HG03095 (cell line): ENCODE data around the gene RNASE12.
"Not testable (repeated sequence)": the region's sequence is repeated elsewhere in the genome, so short reads cannot be mapped to it uniquely, and the experiment has no call there.

Experiments
- ATAC-seq: cut with Tn5 transposase; IDR thresholded peaks from one replicate; pipeline ENCODE4 v1.9.1; 2021; ENCODE audit warnings: moderate library complexity; ENCODE audit not compliant: unreplicated experiment

RNASE12 gene

DNA sequence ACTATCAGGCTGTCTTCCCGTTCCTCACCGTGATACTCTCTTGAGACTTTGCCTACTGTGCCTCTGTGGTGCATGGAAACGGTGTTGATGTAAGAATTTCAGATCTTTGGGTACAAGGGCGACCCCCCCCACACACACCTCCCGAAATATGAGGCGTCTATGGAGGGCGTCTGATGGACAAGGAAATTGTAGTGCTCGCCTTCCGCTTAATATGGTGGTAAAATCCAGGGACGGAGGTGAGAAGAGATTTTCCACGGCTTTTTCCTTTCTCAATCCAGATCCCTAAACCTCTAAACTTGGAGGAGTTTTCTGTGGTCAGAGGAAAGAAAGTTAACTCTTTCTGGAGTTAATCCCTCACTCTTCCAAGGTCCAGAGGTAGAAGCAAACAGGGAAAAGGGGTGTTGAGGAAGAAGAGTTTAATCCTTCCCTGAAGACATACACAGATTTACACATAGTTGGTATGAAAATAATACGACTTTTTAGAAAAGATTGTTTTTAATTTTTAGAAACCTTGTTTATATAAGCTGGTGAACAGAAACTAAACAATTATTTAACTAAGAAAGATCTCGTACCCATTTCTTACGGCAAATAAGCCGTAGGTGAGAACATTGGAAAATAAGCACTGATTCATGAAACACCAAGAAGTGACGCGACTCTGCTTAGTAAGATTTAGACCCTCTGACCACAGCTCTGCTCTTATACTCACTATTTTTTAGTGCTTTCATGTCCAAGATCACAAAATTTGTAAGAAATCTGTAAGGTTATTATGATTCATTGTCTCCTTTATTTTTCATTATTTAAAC, 23.1 kb upstream of the RNASE12 start:
- no peak for ATAC-seq

DNA sequence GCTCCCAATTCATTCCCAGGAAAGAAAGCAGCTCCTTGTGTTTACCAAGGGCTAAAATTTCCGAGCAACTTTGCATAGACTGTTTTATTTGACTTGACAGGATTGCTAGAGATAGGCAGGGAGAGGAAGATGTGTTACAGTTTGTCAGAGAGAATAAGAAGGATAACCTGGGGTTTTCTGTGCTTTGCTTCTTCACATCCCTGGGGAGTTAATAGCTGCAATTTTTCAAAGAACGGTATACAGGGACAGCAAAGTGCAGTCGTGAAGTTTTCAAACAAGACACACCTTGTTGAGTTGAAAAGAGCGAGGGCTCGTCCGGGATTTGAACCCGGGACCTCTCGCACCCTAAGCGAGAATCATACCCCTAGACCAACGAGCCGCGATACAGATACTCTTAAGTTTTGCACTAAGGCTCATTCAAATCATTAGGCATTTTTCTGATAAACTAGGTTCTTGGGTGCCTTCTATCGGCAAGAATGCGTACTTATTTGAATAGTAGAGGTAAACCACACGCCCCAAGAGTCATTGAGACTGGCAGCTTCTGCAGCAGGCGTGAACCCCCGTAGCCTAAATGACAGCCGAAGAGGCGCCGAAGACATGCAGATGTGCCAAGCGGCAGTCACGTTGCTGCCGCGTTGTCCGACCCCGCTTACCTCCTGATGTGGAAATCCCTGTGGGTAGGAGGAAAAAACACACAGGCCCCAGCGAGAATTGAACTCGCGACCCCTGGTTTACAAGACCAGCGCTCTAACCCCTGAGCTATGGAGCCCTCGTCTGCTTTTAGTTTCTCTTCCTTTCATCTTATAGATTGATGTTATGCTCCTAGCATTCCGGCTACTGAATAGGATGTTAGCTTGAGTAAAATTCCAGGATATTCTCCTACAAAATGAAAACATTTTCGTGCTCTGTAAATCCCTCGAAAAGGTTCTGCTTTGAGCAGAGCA, 22.2 kb upstream of the RNASE12 start:
- ATAC-seq = peak; percentile 58

DNA sequence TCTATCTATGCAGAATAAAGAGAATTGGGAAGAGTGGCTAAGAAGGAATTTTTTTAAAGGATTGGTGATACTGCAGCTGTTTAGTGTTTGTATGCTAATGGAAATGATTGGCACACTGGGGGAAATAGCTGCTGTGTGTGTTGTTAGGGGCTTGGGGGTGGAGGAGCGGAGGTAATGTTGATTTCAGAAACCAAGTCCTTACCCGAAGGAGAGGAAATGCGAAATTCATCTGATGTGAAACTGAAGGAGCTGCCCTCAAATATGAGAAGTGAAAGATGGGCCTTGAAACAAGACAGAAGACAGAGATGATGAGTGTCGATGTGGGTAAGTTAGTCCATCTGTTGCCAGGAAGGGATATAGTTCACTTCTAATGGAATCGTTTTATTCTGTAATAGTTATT, 21.2 kb upstream of the RNASE12 start:
- ATAC-seq = no peak

DNA sequence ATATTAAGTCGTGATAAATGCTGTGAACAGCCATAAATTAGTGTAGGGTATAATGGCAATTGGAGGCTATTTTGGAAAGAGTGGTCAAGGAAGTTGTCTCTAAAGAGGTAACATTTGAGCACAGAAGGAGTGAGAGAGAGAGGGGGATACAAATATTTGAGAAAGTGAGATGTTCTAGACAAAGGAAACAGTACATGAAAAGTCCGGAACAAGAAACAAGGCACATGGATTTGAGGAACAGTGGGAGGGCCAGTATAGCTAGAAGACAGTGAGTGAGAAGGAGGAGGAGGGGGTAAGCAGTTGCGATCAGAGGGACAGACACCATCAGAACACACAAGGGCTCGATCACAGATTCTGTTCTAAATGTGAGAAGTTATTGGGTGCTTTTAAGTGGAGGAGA, 20.1 kb upstream of the RNASE12 start:
- no peak for ATAC-seq

DNA sequence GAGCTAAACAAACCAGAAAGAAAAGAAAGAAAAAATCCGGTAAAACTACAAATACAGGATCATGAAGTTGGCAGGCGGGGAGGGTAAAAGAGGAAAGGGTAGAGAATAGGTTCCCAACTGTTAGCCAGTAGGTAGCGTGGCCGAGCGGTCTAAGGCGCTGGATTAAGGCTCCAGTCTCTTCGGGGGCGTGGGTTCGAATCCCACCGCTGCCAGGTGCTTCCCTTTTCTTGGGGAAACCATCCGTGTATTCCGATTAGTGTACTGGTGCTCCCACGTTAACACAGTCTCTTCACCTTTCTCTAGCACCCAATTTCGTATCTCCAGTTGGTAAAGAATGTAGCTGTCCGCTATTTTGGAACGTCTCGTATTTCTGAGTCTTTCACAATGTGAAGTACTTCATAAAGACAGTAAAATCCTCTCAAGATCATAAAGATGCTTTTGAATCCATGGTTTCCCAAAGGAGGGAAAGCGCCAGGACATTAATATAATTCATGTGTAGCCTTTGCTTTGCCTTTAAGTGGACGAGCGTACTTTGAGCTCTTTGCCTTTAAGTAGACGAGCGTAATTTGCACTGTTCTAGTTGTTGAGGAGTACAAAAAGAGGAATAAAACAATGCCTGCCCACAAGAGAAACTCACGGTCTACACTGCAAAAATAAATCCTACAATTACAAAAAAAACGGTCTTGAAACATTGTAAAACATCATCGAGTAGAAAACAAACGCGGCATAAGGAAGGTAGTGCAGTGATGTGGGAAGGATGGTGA, 19.0 kb upstream of the RNASE12 start:
- ATAC-seq = no peak

DNA sequence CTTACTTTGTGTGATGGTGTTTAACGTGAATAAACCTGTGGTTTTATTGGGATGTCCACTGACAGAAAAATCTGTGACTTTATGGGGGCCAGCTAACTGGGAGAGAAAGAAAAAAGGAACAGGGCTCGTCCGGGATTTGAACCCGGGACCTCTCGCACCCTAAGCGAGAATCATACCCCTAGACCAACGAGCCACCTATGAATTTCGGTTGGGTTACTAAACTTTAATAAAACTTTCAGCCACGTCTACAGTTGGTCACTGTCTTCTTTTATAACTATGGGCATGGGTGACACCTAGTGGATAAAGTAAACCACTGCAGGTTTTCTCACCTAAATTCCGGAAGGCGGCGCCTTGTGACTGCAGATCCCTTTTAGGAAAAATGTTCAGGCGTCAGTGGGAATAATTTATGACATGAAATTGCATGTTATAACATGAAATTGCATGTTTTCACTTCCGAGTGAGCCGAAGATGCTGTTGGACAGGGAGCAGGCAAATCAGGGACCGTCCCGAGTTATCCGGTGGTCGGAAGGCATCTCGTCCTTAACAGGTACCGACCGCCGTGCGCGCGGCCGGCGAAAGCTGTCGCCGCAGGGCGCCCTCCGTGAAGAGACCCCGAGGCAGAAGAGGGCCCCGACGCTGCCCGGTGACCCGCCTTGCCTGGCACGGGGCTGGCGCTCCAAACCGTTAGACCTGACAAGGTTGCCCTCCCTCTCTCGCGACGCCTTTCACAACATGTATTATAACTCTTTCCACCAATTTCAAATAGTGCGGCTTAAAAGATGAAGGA, 18.2 kb upstream of the RNASE12 start:
- ATAC-seq = no peak

DNA sequence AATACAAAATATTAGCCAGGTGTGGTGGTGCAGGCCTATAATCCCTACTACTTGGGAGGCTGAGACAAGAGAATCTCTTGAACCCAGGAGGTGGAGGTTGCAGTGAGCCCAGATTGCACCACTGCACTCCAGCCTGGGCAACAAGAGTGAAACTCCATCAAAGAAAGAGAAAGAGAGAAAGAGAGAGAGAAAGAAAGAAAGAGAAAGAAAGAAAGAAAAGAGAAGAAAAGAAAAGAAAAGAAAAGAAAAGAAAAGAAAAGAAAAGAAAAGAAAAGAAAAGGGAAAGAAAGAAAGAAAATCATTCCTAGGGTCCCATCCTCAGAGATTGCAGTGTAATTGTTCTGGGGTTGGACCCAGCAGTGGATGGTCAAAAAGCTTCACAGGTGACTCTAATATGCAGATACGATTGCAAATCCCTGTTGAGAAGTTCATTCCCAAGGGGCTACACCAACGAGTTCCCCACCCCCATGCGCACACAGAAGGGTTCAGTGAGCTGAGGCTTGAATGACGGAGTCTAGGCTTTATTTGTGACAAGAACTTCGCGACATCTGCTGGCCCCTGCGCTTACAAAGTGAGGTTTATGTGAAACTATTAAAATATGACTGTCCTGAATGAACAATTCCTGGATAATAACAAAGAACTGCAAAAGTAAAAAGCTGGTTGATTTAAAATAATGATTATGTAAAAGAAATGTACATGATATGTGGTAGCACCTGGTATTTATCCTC, 17.4 kb upstream of the RNASE12 start:
- no peak for ATAC-seq

DNA sequence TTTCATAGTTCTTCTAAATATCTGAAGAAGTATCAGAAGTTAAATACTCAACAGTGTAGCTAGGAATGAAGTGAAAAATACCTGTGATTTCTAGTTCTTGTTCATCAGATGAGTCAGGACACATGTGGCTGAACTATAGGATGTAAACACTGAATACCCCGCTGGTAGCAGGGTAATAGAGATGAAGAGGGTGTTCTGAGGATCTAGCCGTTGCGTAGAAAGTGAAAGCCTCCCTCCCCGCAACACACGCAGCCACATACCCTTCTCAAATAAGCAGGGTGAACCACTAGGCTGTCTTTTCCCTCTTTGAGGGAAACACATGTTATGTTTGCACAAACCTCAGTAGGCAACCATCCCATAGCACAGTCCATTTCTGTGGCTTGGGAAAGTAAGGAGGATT, 16.4 kb upstream of the RNASE12 start:
- ATAC-seq = no peak

DNA sequence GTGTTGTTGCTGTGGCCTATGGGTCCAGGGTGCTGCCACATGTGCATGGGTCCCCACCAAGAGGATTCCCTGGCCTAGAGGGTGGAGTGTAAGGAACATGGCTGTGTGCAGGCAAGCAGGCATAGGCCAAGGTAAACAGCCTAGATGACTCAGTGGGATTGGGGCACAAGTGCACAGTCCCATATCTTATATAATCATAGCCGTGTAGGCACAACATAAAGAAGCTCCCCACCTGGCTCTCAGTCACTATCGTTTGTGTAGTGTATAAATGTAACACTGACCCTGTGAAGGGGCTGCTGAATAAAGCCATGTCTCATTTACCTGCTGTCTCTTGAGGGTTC, 15.7 kb upstream of the RNASE12 start:
- ATAC-seq = no peak

DNA sequence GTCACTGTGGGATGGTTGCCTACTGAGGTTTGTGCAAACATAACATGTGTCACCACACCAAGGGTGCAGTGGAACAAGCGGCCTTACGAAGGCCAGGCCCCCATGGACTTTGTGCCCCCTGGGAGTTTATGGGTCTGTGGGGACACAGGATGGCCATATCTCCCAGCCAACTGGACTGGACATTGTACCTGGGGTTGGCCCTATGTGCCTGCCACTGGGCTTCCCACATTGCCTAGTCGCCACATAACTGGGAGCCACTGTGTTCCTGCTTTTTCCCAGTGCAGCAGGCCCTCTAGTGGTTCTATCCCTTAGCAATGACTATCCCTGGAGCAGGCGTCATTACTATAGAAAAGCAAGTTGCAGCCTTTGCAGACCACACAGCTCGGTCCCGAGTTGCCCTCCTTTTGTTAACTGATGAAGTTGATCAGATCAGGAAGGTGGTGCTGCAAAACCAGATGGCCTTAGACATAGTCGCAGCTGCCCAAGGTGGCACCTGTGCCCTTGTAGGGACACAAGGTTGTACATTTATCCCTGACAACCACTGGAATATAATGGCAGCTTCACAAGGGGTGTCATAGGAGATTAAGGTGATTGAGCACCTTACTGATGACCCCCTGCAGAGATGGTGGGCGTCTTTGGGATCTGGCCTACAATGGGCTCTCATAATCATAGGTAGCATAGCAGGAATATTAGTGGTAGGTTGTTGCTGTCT, 15.2 kb upstream of the RNASE12 start:
- no peak for ATAC-seq

DNA sequence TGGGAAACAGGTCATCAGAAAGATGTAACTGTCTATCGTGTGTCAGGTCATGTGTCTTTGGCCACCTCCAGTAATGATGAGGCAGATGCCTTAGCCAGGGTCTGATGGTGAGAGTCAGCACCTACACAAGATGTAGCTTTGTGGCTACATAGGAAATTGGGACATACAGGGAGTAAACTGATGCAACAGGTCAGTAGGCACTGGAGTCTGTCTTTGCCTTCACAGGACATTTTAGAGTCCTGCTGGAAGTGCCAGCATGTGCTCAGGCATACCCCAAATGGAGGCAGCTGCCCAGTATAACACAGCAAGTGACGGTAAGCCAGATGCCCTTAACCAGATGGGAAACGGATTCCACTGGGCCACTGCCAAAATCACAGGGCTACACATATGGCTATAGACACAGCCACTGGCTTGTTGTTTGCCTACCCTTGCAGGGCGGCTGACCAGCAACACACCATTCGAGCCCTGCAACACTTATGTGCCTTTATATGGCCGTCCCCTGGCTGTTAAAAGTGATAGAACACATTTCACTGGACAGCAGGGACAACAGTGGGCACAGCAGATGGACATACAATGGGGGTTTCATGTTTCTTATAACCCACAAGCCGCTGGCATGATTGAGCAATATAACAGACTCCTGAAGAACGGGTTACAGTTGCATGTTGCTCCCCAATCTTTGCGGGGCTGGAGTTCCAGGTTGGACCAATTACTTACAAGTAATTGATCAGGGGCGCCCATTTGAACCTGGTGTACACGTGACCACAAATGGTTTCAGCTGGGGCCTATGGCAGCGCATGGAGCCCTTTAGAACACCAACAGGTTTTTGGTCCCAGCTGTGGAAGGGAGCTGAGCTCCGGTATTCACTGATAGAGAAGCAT, 12.9 kb upstream of the RNASE12 start:
- ATAC-seq = no peak

DNA sequence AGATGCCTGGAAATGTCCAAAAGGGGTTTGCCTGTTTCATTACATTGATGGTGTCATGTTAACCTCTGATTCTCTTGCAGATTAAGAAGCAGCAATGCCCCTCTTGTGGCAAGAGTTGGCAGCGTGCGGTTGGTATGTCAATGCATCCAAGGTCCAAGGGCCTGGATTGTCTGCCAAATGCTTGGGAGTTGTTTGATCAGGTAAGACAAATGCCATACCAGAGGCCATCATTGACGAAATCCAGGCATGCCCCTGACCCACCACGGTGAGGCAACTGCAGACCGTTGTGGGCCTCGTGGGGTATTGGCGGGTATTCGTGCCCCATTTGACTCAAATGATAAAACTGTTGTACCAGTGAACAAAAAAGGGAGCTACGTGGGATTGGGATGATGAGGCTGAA, 11.4 kb upstream of the RNASE12 start:
- ATAC-seq = no peak

DNA sequence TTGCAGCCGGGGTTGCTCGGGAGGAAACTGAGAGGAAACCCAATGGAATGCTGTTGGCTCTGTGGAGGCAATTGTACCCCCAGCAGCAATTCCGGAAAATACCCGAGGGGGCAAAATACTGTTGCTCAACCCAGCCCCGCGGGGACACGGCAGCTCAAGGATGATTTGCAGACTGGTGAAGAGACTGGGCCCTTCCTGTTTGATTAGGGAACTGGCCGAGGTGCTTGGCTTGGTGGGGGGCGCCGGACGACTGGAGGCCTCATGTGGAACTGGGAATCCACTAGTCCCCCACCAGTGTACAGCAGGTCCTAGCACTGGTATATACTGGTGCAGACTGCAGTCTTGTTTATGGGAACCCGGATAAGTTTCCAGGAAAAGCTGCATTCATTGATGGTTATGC, 10.3 kb upstream of the RNASE12 start:
- ATAC-seq = no peak

DNA sequence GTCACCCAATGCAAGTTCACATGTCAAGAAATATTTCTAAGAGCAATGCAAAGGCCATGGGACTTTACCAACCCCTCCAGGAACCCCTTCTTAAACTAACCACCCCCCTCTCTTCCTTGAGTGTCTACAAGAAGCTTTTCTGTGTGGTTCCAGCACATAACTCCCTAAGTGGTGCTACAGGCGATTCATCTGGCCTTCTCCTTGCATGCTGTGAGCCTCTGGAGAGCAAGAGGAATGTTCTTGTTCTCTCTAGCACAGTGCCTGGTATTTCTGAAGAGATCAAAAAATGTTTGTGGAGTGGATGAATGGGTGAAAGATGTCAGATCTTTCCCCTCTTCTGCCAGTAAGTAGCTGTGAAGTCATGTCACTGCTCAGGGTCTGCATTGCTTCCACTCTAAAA, 5.9 kb upstream of the RNASE12 start:
- no peak for ATAC-seq

DNA sequence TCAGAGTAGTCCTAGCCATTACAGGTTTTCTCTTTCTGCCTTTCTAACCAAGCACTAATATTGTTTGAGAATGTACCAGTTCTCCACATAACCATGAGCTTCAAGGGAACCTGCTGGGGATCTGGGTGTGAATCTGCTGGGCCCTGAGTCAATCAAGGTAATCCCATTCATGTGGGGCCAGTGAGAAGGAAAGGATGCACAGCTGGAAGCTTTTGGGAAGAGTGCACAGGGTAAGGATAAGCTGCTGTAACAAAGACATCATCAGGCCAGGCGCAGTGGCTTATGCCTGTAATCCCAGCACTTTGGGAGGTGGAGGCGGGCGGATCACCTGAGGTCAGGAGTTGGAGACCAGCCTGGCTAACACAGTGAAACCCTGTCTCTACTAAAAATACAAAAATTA, 4.5 kb upstream of the RNASE12 start:
- not testable (repeated sequence) for ATAC-seq

DNA sequence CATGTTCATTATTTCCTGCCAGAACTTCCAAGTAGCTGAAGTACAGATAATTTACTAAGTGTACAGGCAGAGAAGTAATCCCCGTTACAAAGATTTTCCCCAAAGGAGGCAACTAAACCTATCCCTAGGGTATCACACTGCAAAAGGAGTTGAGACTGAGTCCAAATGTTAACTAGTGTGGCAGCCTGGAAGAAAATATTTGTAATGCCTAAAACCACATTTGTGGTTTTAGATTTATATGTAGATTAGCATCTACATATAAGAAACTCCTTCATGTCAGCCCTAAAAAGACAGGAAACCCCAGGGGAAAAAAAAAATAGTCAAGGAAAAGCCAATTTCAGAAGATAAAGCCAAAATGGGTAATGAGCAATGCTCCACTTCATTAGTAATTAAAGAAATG, 1.4 kb upstream of the RNASE12 start:
- ATAC-seq = no peak

DNA sequence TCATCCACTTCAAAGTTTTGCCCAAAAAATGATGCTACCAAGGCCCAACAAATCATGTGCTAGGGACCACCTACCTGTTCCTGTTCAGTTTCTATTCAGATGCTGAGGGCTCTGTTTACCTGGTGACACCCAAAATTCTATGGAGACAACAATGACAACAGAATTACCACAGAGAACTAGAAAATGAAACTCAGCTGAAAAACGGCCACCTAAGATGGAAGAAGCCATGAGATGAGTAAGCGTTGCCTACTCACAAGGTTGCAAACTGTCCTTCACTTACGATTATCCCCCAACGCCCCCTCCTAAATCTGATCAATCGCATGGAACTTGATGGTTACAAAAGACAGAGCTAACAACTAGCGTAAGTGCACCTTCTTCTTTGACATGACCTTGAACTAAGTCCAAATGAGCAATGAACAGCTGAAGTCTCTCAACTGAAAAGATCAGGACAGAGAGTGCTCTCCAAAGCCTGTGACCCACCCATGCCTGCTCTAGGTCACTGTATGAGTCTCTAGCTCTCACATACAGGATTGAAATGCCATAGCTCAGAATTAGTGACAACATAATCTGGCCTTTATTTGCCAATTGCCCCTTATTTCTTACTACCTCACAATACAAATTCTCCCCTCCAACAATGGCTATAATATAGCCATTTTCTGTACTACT, 3.6 kb downstream of the RNASE12 start, which contains the start of gene RNASE11:
Gene RNASE11, minus strand, starts transcription at position 513 of the 666 bp plus-strand sequence.
- no peak for ATAC-seq

DNA sequence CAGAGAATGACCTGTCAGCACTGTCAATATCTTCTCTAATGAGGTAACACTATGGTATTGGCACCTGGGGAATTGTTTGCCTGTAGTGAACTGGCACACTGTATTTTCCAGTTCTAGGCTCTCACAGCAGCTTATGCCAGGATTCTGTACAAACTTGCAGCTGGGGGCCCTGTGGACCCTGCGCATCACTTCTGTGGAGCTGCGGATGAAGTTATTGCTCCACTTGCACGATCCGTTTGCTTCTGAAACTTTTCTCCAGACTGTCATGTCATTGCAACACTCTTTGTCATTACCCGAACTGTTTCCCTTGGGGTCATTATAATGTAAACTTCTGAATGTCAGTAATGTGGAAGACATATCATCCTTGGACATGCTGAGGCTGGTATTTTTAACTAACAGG, 7.3 kb downstream of the RNASE12 start:
- ATAC-seq = no peak
